ENCODE measurements around the gene KCND1.
"Not testable (repeated sequence)": the region's sequence is repeated elsewhere in the genome, so short reads cannot be mapped to it uniquely, and the experiment has no call there.

The KCND1 gene

DNA sequence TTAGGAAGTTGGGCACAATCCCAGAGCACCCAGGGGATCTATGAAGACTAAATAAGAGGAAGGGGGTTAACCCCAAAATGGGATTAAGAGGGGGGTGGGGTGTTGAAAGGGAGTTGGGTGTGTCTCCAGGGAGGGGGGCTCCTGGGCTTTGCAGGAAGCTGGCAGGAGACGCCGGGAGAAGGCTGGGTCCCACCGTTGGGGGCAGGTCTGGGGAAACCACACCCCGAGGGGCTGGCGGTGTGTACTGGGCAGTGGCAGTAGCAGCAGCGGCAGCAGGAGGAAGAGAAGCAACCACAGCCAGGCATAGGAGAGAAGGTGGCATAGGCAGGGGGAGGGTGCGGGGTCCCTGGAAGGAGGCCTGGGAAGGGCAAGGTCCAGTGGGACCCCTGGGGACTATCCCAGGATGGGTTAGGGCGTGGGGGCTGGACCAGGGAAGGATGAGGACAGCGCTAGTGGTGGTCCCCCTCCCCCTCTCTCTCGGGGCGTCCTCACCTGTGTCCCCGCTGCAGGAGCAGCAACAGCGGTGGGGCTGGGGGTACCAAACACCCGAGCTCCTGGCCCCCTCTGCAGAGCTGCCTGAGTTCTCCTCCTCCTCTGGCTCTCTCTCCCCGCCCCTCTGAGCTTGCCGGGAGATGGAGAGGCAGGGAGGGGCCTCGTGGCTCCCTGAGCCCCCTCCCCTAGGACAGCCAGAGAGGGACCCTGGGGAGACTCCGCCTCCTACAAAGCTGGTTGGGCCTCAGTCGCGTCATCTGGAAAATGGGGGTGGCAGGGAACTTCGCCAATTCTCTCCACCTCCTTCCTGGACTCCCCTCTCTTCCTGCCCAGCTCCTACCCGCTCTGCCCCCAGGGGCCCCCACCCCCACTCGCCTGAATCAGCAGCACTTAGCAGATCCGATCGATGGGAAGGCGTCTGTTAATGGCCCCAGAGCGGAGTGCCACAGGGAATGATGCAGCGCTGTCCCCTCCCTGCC, at the start of gene KCND1:
Gene KCND1, minus strand, starts transcription at position 596 of the 971 bp plus-strand sequence. CDS start 1,573 bp downstream, outside the sequence.
- FAIRE-seq, result no peak

DNA sequence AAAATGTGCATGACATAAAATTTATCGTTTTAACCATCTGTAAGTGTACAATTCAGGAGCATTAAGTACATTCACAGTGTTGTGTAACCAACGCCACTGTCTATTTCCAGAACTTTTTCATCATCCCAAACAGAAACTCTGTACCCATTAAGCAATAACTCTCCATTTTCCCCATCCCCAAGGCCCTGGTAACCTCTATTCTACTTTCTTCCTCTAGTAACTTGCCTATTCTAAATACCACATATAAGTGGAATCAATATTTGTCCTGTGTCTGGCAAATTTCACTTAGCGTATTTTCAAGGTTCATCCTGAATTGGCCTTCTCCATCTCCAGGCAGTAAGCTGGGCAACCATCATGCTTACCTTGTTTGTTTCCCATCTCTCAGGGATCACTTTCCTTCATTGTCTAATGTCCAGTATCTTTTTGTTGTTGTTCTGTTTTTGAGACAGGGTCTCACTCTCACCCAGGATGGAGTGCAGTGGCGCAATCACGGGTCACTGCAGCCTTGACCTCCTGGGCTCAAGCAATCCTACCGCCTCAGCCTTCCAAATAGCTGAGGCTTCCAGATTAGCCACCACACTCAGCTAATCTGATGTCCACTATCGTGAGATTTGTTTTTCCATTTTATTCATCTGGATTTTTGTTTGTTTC, 48.1 kb upstream of the KCND1 start:
- FAIRE-seq, result no peak

DNA sequence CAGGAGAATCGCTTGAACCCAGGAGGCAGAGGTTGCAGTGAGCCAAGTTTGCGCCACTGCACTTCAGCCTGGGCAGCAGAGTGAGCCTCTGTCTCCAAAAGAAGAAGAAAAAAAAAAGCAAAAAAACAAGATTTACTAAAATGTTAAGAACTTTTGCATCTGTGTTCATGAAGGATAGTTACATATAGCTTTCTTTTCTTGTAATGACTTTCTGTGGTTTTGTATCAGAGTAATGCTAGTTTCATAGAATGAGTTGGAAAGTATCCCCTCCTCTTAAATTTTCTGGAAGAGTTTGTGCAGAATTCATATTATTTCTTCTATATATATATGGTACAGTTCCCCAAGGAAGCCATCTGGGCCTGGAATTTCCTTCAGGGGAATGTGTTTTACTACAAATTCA, 47.4 kb upstream of the KCND1 start:
- FAIRE-seq, result no peak

DNA sequence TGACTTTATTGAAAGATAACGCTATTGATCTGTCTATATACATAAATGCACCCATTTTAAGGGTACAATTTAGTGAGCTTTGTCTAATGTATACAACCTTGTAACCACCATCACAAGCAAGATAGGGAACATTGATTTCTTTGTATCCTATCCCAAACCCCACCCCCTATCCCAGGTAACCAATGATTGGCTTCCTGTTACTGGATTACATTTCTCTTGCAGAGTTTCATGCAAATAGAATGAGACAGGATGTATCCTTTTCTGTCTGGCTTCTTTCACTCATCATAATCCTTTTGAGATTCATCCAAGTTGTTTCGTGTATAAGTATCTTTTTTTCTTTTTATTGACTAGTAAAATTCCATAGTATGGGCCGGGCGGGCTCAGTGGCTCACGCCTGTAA, 32.1 kb upstream of the KCND1 start:
- no peak for FAIRE-seq

DNA sequence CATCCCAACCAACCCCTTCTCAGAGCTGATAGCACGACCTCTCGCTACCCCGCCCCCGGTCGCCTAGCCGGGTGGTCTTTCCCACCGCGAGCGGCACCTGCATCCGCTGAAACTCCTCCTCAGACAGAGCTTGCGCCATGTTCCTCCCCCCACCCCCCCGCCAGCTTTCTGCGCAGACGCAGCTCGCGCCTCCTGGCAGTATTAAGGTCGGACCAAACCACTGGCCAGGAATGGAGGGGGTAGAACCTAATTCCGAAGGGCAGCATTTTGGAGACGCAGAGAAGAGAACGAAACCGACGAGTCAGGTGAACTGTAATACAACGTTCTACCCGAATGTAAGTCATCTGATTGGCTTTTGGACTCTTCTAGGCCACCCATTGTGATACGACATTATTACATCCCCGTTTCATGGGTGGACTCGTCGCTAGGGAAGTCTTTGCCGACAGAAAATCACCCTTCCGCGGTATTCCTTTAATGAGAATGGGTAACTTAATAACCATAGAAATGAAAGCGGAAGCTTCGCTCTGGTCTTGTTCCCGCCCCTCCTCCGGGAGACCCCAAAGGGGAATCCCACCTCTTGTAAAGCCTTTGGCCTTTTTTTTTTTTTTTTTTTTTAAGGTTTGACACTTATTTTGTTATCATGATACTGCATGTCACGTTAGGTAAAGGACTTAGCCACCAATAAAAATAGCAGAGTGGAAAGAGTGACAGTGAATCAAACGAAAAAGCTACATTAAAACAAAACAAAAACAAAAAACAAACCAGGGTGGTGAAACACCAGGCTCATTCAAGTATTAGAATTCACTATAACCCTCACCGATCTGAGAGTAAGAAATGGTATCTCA, 30.7 kb upstream of the KCND1 start, which contains the start of gene GRIPAP1:
Gene GRIPAP1, minus strand, starts transcription at position 174 of the 845 bp plus-strand sequence. Its CDS starts 35 bp downstream, at position 139.
- peak; percentile 79 for FAIRE-seq

DNA sequence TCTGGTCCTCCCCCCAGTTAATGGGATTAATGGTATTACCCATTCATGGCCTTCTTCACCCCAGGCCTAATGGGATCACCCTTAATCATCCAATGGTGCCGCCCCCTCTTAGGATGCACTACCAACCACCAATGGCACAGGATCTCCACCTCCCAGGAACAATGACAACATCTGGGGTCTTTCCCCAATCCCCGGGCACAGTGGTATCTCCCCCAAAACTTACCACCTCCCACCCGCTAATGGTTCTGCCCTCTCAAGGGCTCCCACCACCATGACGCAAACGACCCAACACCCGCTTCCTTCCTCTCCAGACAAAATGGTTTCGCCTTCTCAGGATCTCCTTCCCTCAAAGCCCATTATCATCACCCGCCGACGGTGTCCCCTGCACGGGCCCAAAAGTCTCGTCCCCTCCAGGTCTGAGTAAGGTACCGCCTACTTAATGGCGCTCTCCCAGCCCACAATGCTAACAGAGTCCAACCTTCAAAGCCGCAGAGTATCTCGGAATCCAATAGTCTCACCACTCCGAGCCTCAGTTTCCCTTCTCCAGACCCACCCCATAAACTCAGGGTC, 30.0 kb upstream of the KCND1 start:
- no peak for FAIRE-seq

DNA sequence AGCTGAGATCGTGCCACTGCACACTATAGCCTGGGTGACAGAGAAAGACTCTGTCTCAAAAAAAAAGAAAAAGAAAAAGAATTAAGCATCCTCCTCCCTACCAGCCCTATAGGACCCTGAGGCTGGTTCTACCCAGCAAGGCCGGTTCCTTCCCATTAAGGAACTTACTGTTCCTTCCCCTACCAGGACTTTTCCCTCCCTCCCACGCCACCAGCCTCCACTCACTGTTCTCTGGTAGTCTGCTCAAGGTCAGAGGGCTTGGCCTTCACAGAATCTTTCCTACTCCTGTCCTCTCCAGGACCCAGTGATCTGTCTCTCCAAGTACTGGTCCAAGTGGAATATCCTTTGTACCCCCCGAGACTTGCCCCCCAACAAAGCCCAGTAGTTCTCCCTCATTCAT, 29.0 kb upstream of the KCND1 start:
- no peak for FAIRE-seq

DNA sequence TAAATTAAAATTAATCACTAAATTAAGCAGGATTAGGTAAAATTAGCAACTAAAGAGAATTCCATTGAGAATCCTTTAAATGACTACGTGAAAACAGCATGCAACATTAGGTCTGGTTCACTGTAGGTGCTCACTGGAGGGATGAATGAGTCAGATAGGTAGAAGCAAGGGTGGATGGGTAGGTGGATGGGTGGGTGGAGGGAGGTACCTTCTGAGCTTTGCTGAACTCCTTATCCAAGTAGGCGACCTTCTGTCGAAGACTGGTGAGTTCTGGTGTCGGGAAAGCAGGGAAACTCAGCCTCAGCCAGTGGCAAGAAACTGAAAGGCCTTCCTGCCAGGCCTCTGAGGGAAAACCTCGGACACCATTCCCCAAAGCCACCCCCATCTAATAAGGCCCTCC, 27.4 kb upstream of the KCND1 start:
- FAIRE-seq, result no peak

DNA sequence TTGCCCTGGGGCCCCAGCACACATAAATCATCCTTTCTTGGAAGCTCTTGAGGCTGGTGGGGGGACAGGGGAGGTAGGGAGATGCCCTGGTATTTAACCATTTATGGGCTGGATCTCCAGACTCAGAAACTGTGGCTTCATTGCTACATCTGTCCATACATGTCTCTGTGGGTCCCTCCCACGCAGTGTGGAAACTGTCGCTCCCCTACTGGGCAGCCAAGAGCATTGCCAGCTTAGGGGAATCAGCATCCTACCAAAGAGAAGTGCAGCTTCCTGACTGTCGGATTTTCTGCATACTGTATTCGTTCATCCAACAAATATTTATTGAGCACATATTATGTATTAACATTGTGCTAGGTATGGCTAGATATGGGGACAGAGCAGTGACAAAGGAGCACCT, 26.7 kb upstream of the KCND1 start:
- FAIRE-seq, result no peak

DNA sequence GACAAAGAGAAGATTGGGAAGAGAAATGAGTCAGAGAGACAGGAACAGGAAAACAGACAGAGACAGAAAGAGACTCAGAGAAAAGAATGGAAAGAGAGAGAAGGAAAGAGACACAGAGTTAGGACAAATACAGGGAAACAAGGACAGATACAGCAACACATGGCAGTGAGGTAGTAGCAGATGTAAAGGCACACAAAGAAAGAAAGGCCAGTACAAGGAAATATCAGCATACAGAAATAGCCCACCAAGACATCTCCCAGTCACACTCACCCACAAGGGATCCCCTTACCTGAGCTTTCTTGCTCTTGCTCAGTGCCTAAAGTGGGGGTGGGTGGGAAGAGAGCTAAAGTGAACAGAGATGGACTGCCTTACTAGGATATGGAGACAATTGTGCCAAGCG, 26.2 kb upstream of the KCND1 start:
- FAIRE-seq, result no peak

DNA sequence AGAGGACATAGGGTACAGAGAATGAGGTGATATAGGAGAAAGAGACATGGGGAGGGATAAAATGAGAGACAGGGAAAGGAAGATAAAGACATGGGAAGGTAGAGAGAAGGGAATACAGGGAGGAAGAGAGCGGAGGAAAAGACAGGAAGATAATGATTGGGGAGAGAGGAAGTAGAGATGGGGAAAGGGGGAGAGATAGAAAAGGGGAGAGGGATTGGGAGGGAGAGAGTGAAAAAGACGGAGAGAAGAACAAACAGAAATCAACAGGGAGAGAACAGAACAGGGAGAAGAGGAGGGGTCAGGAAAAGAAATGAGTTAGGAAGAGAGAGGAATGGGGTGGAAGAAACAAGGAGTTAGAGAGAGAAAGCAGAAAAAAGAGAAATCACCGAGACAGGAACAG, 25.8 kb upstream of the KCND1 start:
- FAIRE-seq, result no peak

DNA sequence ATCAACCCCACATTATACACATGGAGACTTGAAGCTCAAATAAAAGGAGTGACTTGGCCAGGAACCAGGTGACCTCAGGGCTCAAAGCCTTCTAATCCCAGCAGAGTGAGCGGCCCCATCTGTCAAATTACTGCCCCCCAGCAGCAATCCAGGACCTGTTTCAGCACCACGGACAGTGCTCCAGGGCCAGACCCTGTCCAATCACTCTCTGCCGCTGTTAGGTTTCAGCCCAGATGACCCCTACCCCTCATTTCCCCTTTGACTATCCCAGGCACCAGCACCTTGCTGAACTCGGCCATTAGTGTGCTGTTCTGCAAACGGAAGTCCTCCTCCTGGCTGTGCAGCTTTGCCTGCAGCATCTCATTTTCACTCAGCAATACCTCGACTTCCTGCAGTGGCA, 25.3 kb upstream of the KCND1 start:
- FAIRE-seq, result no peak

DNA sequence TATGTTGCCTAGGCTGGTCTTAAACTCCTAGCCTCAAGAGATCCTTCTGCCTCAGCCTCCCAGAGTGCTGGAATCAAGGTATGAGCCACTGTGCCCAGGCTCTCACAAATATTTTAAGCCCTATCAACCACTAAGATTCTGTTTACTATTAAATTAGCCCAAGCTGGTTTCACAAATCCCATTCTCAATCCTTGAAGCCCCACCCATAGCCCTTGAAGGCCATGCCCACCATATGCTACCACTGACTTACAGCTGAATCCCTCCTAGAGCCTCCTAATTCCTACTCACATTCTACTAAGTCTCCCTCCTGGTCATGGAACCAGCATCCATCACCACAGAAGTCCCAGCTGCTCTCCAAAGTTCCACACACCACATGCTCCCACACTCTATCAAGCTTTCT, 20.7 kb upstream of the KCND1 start:
- FAIRE-seq, result no peak

DNA sequence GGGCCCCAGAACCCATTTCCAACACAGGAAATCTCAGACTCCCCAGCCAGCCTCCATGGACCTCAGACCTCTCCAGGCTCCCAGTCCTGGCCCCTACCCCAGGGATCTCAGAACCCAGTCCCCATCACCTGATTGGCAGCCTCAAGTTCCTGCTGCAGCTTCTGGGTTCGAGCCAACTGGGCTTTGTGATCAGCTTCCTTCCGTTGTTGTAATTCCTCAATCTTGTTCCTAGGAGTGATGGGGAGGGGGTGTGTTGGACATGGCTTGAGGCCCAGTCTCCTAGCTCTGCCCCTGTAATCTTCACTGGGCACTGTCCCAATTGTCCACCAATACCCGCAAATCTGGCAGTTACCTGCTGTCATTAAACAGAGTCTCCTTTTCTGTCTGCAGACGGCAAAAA, 17.8 kb upstream of the KCND1 start:
- FAIRE-seq, result no peak

DNA sequence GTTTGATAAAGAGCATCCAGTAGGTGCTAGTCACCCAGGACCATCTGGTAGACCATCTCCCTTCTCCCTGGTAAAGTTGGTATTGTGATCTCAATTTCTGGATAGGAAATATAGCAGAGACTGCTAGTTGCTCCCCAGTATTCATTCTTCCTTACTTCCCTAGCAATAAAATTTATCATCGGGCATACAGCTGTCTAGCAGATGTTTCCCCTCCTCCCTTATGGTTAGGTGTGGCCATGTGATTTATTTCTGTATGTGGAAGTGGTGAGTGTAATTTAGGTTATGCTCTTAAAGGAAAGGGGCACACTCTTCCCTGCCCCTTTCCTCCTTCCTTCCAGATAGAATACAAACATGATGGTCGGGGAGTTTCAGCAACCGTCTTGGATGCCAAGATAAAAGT, 12.3 kb upstream of the KCND1 start:
- no peak for FAIRE-seq

DNA sequence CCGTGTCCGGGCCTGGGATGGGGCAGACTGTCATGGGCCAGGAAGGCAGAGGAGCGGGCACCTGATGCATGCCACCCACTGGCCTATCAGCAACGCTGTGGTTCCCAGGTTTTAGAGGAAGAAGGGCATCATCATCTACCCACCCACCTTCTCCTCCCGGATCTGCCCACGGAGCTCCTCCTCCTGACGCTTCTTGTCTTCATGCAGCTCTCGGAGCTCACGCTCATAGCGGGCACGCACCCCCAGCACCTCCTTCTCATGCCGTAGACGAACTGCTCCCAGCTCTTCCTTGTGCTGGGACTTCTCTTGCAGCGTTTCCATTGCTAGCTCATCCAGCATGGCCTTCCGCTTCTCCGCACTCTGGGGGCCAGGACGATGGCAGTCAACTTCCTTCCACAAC, 11.4 kb upstream of the KCND1 start:
- no peak for FAIRE-seq

DNA sequence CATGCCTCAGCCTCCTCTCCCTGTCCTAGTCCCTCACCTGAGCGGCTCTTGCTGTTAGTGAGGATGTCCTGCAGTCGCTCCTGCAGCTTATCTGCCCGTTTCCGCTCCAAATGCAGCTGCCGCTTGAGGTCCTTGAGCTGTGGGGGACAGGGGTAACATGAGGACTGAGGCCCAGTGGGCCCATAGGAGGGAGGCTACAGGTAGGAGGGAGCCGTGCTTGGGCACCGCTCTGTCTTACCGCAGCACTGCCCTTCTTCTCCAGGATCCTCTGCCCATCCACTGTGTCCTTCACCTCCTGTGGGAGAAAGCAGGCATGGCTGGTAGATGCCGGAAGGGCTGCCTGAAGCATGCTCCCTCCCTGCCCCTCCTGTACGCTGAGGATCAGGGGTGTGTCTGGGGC, 9.5 kb upstream of the KCND1 start:
- FAIRE-seq, result no peak

DNA sequence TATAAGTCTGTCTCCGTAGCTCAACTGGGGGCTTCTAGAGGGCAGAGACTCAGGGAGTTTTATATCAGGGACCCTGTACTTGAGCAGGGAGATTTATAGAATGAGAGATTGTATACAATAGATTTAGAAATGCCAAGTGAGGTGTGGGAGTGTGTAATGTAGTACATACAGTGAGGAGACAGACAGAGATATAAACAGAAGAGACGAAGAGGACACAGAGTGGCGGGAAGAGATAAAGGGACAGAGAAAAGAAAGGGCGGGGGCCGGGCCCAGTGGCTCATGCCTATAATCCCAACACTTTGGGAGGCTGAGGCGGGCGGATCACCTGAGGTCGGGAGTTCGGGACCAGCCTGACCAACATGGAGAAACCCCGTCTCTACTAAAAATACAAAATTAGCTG, 8.7 kb upstream of the KCND1 start:
- FAIRE-seq, result not testable (repeated sequence)

DNA sequence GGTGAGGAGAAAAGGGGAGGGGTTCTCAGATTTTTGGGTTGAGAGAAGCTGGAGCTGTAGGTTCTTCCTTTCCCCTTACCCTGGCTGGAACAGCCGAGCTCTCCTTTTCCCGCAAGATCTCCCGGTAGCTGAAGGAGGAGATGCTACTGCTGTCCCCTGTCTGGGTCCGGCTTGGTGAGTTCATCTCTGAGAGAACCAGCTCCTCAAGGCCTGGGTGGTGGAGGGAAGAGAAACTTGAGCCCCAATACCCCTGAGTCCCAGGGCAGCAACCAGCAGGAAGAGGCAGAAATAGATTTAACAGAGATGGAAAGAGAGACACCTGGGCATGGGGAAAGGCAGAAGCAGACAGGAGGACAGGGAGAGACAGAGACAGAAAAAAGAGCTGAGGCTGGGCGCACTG, 6.6 kb upstream of the KCND1 start:
- no peak for FAIRE-seq

DNA sequence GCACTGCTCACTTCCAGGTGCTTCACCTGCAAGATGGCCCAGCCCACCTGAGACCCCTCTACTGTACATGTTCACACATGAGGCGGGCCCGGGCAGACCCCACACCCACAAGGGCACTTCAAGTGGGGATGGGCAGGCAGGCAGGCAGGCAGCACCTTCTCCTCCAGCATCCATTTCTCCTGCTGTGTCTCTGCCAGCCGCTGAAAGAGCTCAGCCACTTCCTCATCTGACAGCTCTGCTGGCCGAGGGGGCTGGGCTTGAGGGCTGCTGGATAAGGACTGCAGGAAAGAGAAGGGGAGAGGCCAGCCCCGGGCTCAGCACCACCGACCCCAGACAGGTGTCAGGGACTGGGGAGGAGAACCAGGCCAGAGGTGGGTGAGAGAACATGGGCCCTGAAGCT, 4.4 kb upstream of the KCND1 start:
- no peak for FAIRE-seq

DNA sequence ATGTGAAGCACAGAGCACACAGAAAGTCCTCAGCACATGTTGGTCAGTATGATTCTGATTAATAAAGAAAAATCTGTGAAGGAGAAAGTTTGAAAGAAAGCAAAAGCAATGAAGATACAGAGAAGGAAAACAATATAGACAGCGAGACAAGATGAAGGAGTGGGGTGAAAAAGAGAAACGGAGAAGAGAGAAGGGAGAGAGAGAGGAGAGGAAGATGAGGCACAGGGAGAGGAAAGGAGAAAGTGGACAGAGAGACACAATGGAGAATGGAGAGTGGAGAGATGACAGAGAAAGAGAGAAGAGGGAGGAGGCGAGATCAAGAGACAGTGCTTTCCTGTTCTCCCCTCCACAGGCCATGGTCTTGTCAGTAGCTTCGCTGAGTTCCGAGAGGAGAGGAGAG, 3.9 kb upstream of the KCND1 start:
- FAIRE-seq, result no peak

DNA sequence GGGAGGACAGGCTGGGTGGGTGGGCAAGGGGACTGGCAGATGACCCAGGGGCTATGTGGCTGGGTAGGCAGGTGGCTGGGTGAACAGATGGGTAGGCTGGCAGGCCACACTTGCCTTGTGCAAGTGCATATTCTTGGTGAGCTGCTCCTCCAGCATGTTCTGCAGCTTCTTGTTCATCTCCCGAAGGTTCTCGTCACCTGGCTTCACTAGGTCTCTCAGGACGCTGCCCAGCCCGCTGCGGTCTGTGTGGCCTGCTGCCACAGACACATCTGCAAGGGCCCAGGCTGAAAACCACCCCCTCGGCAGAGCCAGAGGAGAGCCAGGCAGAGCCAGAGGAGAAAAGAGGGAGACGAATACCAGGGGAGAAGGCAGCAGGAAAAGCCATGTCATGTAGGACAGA, 3.4 kb upstream of the KCND1 start:
- no peak for FAIRE-seq

DNA sequence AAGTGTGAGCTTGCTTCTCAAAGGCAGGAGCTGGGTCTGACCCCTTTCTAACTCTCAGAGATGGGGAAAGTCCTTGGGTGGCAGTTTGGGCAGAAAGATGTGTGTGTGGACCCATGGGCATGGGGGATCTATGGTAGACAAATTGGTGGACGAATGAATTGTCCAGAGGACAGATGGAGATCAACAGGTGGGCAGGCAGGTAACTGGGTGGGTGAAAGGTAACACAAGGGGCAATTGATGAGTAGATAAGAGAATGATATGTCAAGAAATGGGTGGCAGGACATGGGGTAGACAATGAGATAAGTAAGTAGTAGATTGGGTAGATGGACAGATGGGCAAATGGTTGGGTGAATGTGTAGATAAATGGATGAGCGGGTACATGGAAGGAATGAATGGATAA, 2.9 kb upstream of the KCND1 start:
- no peak for FAIRE-seq

All from TTC549 (cell line).